Right hindlimb (tissue), 1 donor: ENCODE results near the gene MPND.

Experiments used
- DNase-seq: peaks from one replicate; pipeline ENCODE4 v3.0.0-alpha.2; 2018

MPND gene

GRCh38 chr19:4409123-4409933, 66.0 kb downstream of the MPND start:
- DNase-seq = no peak
